ENCODE measurements around the gene NAA35.

DNA sequence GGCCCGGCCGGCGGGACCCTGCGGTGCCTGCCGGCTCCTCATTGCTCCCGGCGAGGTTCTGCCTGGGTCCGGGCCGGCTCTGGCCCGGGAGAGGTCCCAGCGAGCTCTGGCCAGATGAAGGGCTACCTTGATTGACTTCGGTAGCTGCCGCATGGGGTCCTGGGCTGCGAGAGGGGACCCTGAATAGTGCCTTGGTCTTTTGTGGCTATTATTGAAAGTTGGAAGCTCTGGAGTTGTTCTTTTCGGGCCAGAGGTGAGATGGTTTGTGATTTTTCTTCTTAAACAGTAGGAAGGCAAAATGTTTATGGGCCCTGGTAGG is 635 bp downstream of the NAA35 start:
- TF ChIP-seq, protein P1, sequence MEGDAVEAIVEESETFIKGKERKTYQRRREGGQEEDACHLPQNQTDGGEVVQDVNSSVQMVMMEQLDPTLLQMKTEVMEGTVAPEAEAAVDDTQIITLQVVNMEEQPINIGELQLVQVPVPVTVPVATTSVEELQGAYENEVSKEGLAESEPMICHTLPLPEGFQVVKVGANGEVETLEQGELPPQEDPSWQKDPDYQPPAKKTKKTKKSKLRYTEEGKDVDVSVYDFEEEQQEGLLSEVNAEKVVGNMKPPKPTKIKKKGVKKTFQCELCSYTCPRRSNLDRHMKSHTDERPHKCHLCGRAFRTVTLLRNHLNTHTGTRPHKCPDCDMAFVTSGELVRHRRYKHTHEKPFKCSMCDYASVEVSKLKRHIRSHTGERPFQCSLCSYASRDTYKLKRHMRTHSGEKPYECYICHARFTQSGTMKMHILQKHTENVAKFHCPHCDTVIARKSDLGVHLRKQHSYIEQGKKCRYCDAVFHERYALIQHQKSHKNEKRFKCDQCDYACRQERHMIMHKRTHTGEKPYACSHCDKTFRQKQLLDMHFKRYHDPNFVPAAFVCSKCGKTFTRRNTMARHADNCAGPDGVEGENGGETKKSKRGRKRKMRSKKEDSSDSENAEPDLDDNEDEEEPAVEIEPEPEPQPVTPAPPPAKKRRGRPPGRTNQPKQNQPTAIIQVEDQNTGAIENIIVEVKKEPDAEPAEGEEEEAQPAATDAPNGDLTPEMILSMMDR (conservative IDR thresholded peaks at IDR 0.05), result no peak
- TF ChIP-seq ZFX (IDR thresholded peaks at IDR 0.05), result peak; percentile 69; the same call in 1 of the 2 replicates
